Activated CD8-positive, alpha-beta T cell treated with anti-CD3 and anti-CD28 coated beads for 36 hours (primary cell): ENCODE results near the gene PSMA3. TPM values are rescaled to one million over a fixed set of nuclear protein-coding genes. Genes with fewer than 3 reads are reported as not detected.
A peak's percentile ranks its signal among the peaks of the same experiment; 100 is the strongest.

ENCODE experiments used
- ATAC-seq: fragments of 200-7000 bp; cut with Tn5 transposase; one replicate; pipeline ENCODE4 v1.10.0; 2021; ENCODE audit warnings: mild to moderate bottlenecking, moderate library complexity
- CTCF ChIA-PET: fragments of 350-600 bp; sonication (Branson Sonifier 250); formaldehyde crosslinking; loops from one replicate; lab custom pipeline; 2021; ENCODE audit warnings: antibody characterized with exemption; lab: Charles Lee
- POLR2A ChIA-PET: fragments of 350-600 bp; sonication (Branson Sonifier 250); formaldehyde crosslinking; loops from one replicate; lab custom pipeline; 2021; ENCODE audit warnings: antibody characterized with exemption; lab: Charles Lee
- DNase-seq: peaks from one replicate; pipeline ENCODE4 v3.0.0-alpha.2; 2020
- H3K27ac Mint-ChIP-seq: one replicate; pipeline ENCODE4 v1.8.0; 2021; ENCODE audit warnings: mild to moderate bottlenecking, mixed read lengths
- H3K27me3 Mint-ChIP-seq: one replicate; pipeline ENCODE4 v1.8.0; 2021; ENCODE audit warnings: mixed read lengths
- H3K36me3 Mint-ChIP-seq: one replicate; pipeline ENCODE4 v1.8.0; 2021; ENCODE audit warnings: low read depth, mixed read lengths
- H3K4me1 Mint-ChIP-seq: one replicate; pipeline ENCODE4 v1.8.0; 2021; ENCODE audit warnings: low read depth, mixed read lengths
- H3K4me3 Mint-ChIP-seq: one replicate; pipeline ENCODE4 v1.8.0; 2021; ENCODE audit warnings: mild to moderate bottlenecking, moderate library complexity, mixed read lengths
- H3K9me3 Mint-ChIP-seq: one replicate; pipeline ENCODE4 v1.8.0; 2021; ENCODE audit warnings: mixed read lengths
- intact Hi-C: fragments of 100-400 bp; cut with micrococcal nuclease; formaldehyde crosslinking; loops from one replicate; pipeline ENCODE4 v1.10.0; 2022
- total RNA-seq, 2 experiments: library from RNA; stranded (reverse); gene quantifications; one replicate each; pipeline ENCODE4 v1.2.3, GENCODE V29; 2021
- TF ChIP-seq, protein P1 (sequence below): fragments of 200-600 bp; IDR thresholded peaks from one replicate; pipeline ENCODE4 v1.8.0; 2022; ENCODE audit warnings: antibody characterized with exemption, mild to moderate bottlenecking

Gene PSMA3
- total RNA-seq, 2 experiments from 2014 or later, result 378 to 401 TPM

DNA sequence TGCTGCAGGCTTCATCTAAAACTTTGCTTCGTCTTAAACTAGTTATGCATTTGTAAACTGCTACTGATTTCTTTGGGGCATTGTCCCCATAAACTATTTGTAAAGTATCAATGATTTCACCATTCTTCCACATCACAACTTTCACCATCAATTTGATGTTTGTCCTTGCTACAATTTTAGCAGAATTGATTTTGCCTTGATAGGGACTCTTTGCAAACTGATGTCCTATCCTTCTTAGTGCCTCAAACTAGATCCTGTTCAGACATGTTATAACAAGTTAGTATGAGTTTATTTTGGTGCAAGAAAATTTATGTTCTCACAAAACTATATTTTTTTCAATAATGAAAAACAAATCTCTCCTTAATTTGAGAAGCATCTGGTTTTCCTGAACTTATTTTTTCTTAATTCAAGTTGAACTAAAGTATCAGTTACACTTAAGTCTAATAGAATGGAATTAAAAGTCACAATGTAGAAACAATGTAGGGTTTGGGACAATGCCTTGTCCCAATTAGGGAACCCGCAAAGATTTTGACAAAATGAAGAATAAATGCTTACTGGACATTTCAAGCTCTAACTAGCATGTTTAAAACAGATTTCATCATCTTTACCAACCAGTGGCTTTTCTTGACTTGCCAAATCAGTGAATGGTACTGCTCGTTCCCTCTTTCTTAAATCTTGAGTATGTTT lies 43.6 kb downstream of the PSMA3 start:
- Mint-ChIP-seq H3K4me1 (peaks cover 65% of the 10 kb centered on the region), H3K36me3 (peaks cover 68% of the 10 kb centered on the region), H3K27ac (peak overlapping the region; percentile 67), H3K27me3 (no peaks in the 10 kb centered on the region), H3K9me3 (no peaks in the 10 kb centered on the region), H3K4me3 (no peak overlapping the region)
- ATAC-seq (no peak), DNase-seq (no peak)
- CTCF ChIA-PET, result interaction anchor here (1.0 kb wide), 1 partner anchor 107 kb away, joined by 3 read pairs; no protein-coding TSS in a partner anchor
- intact Hi-C loops, result no loop called here
- POLR2A ChIA-PET, result interaction anchor here (1.4 to 2.8 kb wide), 2 partner anchors 10 kb away, joined by 10 to 13 read pairs; partner anchors contain the start of gene ARID4A
- TF ChIP-seq, protein P1, sequence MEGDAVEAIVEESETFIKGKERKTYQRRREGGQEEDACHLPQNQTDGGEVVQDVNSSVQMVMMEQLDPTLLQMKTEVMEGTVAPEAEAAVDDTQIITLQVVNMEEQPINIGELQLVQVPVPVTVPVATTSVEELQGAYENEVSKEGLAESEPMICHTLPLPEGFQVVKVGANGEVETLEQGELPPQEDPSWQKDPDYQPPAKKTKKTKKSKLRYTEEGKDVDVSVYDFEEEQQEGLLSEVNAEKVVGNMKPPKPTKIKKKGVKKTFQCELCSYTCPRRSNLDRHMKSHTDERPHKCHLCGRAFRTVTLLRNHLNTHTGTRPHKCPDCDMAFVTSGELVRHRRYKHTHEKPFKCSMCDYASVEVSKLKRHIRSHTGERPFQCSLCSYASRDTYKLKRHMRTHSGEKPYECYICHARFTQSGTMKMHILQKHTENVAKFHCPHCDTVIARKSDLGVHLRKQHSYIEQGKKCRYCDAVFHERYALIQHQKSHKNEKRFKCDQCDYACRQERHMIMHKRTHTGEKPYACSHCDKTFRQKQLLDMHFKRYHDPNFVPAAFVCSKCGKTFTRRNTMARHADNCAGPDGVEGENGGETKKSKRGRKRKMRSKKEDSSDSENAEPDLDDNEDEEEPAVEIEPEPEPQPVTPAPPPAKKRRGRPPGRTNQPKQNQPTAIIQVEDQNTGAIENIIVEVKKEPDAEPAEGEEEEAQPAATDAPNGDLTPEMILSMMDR, result no peak

DNA sequence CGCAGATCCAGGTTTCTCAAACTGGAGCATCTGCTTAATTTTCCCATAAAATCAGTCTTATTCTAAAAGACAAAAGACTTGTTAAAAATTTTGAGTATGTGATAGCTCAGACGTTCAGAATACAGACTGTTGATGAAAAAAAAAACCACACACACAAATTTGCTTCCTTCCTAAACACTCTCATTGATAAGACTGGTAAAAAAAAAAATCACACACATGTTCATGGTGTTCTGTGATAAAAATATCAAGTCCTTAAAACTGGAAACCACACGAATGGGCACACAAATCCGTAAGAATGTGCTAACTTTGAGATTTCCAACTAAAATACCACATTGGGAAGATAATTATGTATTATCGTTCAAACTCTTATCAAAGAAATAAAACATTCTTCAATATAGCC lies 47.0 kb downstream of the PSMA3 start:
- no peaks in the 10 kb centered on the region for H3K9me3 Mint-ChIP-seq
- H3K4me1 Mint-ChIP-seq, result peaks cover 68% of the 10 kb centered on the region
- intact Hi-C loops, result loop anchor here (10.0 kb wide), 1 partner anchor 133 kb away; the partner anchor contains the start of genes KIAA0586 and TIMM9
- no peaks in the 10 kb centered on the region for H3K27me3 Mint-ChIP-seq
- TF ChIP-seq, protein P1, result no peak
- CTCF ChIA-PET, result no interaction called here
- peaks cover 75% of the 10 kb centered on the region for H3K36me3 Mint-ChIP-seq
- H3K27ac Mint-ChIP-seq, result no peak overlapping the region
- POLR2A ChIA-PET, result interaction anchor here (0.6 kb wide), 1 partner anchor 135 kb away, joined by 3 read pairs; no protein-coding TSS in a partner anchor
- no peak for DNase-seq
- no peak overlapping the region for H3K4me3 Mint-ChIP-seq
- ATAC-seq, result no peak

DNA sequence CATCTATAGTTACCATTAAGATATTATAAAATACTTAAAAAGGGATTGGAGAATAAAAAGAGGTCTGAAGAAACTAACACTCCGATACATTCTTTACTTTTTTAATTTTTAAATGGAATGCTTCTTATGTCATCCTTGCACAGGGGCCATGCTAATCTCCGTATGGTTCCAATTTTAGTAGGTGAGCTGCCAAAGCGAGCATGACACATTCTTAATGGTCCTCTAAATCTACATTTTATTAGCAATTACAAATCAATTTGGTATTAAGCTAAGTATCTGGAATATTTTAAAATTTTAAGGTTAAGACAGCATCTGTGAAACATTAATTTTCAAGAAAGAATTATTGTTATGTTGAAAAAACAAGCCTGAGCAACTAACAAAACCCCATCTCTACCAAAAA lies 47.5 kb downstream of the PSMA3 start:
- CTCF ChIA-PET, result no interaction called here
- TF ChIP-seq, protein P1, result no peak
- Mint-ChIP-seq H3K9me3 (no peaks in the 10 kb centered on the region), H3K4me1 (peaks cover 68% of the 10 kb centered on the region), H3K27me3 (no peaks in the 10 kb centered on the region), H3K36me3 (peaks cover 77% of the 10 kb centered on the region), H3K27ac (no peak overlapping the region), H3K4me3 (no peak overlapping the region)
- intact Hi-C loops, result loop anchor here (10.0 kb wide), 1 partner anchor 133 kb away; the partner anchor contains the start of genes KIAA0586 and TIMM9
- POLR2A ChIA-PET, result interaction anchor here (0.6 kb wide), 1 partner anchor 134 kb away, joined by 3 read pairs; no protein-coding TSS in a partner anchor
- ATAC-seq (no peak), DNase-seq (no peak)

DNA sequence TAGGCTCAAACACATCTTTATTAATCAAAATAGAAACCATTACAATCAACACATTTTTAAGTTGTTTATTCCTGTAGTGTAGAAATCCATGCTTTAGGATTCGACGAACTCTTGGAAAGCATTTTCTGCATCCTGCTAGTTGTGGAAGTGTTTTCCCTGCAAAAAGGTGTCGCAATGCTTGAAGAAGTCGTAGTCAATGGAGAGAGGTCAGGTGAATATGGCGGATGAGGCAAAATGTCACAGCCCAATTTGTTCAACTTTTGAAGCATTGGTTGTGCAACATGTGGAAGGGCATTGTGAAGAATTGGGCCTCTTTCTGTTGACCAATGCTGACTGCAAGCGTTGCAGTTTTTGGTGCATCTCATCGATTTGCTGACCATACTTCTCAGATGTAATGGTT lies 49.6 kb downstream of the PSMA3 start:
- ATAC-seq (no peak), DNase-seq (no peak)
- intact Hi-C loops, result loop anchor here (10.0 kb wide), 1 partner anchor 131 kb away; the partner anchor contains the start of genes KIAA0586 and TIMM9
- CTCF ChIA-PET, result no interaction called here
- H3K4me1 Mint-ChIP-seq, result peaks cover 49% of the 10 kb centered on the region
- POLR2A ChIA-PET, result interaction anchor here (0.9 kb wide), 1 partner anchor 11 kb away, joined by 4 read pairs; no protein-coding TSS in a partner anchor
- no peaks in the 10 kb centered on the region for H3K9me3 Mint-ChIP-seq
- TF ChIP-seq, protein P1, result no peak
- H3K36me3 Mint-ChIP-seq, result peaks cover 58% of the 10 kb centered on the region
- no peak overlapping the region for H3K4me3 Mint-ChIP-seq
- no peak overlapping the region for H3K27ac Mint-ChIP-seq
- no peaks in the 10 kb centered on the region for H3K27me3 Mint-ChIP-seq

DNA sequence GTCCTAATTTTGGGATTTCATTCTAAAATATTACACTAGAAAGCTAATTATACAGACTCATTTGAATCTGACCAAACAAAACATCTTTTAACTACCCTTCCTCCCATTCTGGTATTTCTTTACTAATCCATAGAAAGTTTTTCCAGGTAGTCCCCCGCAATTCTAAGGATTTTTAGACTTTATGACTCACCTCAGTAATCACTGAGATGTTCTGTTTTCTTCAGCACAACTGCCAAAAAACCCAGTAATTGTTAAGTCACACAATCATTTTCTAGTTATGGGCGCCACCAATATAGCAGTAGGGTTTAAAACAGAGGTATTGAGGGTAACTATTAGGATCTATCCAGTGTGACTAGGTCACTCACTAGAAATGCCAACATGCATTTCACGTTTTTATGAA lies 52.1 kb downstream of the PSMA3 start:
- intact Hi-C loops, result loop anchor here (2.0 to 10.0 kb wide), 2 partner anchors 52 to 128 kb away; partner anchors contain the start of genes KIAA0586, PSMA3 and TIMM9

More for the DNA sequence above, 52.1 kb downstream of the PSMA3 start:
- no peak overlapping the region for H3K4me3 Mint-ChIP-seq
- no peaks in the 10 kb centered on the region for H3K9me3 Mint-ChIP-seq
- no peak for DNase-seq
- ChIA-PET CTCF (interaction anchor here (0.9 kb wide), 1 partner anchor 15 kb away, joined by 3 read pairs; no protein-coding TSS in a partner anchor), POLR2A (interaction anchor here (0.6 to 3.1 kb wide), 4 partner anchors 7 to 131 kb away, joined by 3 to 22 read pairs (median 15); partner anchors contain the start of genes KIAA0586, PSMA3 and TIMM9)
- H3K36me3 Mint-ChIP-seq, result peaks cover 45% of the 10 kb centered on the region
- TF ChIP-seq, protein P1, result no peak
- no peaks in the 10 kb centered on the region for H3K27me3 Mint-ChIP-seq
- H3K4me1 Mint-ChIP-seq, result peaks cover 40% of the 10 kb centered on the region
- ATAC-seq, result no peak
- no peak overlapping the region for H3K27ac Mint-ChIP-seq
